Activated naive CD8-positive, alpha-beta T cell treated with anti-CD3 and anti-CD28 coated beads, Interleukin-2, amount 10 ng/mL, durations not matched to agents 7 days and 5 days (primary cell): ENCODE measurements around the gene SEMA5A. TPM values are rescaled to one million over a fixed set of nuclear protein-coding genes. Genes with fewer than 3 reads are reported as not detected.

Source experiments
- ATAC-seq: fragments of 150-1000 bp; cut with Tn5 transposase; one replicate; pipeline ENCODE4 v1.10.0; 2021; ENCODE audit warnings: low read depth, moderate library complexity
- POLR2A ChIA-PET: fragments of 350-600 bp; sonication (Branson Sonifier 250); formaldehyde crosslinking; loops from one replicate; lab custom pipeline; 2021; ENCODE audit warnings: antibody characterized with exemption; lab: Charles Lee
- DNase-seq: peaks from one replicate; pipeline ENCODE4 v3.0.0; 2021
- H3K27ac Mint-ChIP-seq: one replicate; pipeline ENCODE4 v1.8.0; 2022; ENCODE audit warnings: mild to moderate bottlenecking, mixed read lengths
- H3K27me3 Mint-ChIP-seq: one replicate; pipeline ENCODE4 v1.8.0; 2022; ENCODE audit warnings: mild to moderate bottlenecking, moderate library complexity, mixed read lengths
- H3K36me3 Mint-ChIP-seq: one replicate; pipeline ENCODE4 v1.8.0; 2021; ENCODE audit warnings: mild to moderate bottlenecking, mixed read lengths
- H3K4me1 Mint-ChIP-seq: one replicate; pipeline ENCODE4 v1.8.0; 2021; ENCODE audit warnings: mixed read lengths
- H3K4me3 Mint-ChIP-seq: one replicate; pipeline ENCODE4 v1.8.0; 2022; ENCODE audit warnings: mild to moderate bottlenecking, moderate library complexity, mixed read lengths
- H3K9me3 Mint-ChIP-seq: one replicate; pipeline ENCODE4 v1.8.0; 2021; ENCODE audit warnings: mixed read lengths
- total RNA-seq, 2 experiments: library from RNA; stranded (reverse); gene quantifications; one replicate each; pipeline ENCODE4 v1.2.3, GENCODE V29; 2021

SEMA5A gene
- total RNA-seq, 2 experiments from 2014 or later, result 0.03 to 0.14 TPM

DNA sequence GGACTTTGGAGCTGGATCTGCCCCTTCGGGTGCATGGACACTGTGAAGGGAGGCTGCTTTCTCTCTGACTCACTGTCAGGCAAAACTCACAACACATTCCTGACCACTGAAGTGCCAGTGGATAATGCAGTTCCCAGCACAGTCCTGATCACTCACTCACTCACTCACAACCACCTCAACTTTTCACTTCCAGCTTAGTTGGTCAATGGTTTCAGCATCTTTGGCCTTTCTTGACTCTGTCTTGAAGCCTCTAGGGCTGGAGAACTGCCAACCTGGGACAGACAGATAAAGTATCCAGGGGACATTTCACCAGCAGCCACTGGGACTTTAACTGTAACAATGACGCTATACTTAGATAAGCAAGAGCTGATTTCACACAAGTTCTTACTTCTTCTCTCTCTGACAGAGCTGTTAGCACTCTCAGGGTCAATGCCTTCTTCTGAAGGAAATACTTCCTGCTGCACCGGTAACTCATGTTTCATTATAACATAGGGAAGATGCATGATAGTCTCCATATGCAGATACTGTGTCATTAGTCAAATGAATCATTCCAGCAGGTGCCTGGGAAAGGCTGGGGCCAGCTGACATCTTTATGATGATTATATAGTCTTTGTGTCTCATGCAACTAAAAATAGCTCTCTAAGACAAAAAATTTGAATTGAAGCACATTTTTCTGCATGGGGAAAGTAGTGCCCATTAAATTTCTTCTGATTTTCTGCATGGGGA lies 499.0 kb downstream of the SEMA5A start:
- Mint-ChIP-seq H3K4me3 (no peak overlapping the region), H3K27ac (no peak overlapping the region), H3K36me3 (no peaks in the 10 kb centered on the region), H3K9me3 (peaks cover 2% of the 10 kb centered on the region), H3K27me3 (no peaks in the 10 kb centered on the region), H3K4me1 (no peaks in the 10 kb centered on the region)
- ATAC-seq (no peak), DNase-seq (no peak)
- POLR2A ChIA-PET, result no interaction called here

DNA sequence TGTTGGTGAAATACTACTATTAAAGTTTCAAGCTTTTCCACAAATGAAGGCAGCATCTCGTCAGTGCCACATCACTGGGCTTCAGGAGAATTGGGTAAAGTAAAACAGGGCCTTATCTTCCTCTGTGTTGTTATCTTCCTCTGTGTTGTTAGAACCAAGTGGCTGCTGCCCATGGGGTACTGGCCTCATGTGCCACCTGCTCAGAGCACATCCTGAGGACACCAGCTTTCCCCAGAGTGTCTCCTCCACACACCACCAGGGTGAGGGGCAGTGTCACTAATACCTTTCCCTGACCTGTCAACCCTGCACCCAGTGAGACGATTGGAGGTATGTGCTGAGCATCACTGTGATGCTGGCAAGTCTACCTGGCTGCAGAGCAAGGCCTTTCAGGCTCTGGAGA lies 499.9 kb downstream of the SEMA5A start:
- Mint-ChIP-seq H3K4me3 (no peak overlapping the region), H3K27ac (no peak overlapping the region), H3K9me3 (peaks cover 2% of the 10 kb centered on the region), H3K36me3 (no peaks in the 10 kb centered on the region), H3K4me1 (no peaks in the 10 kb centered on the region), H3K27me3 (no peaks in the 10 kb centered on the region)
- DNase-seq (no peak), ATAC-seq (no peak)
- POLR2A ChIA-PET, result no interaction called here

DNA sequence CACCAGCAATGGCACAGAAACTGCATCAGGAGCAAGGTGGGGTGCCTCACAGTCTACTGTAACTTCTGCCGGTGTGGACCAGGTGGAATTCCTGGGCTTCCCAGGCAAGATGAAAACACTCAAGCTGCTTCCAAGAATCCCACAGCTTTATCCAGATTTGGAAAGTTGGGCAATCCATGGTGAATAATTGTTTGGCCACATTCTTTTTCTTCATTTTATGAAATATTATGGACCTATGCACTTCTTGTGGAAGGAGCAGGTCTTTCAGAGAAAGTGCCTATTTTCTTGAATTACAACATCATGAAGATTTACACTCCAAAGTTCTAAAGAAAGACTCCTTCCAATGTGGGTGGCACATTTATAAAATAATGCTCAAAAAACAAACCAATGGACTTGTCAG lies 503.6 kb downstream of the SEMA5A start:
- no peaks in the 10 kb centered on the region for H3K27me3 Mint-ChIP-seq
- peaks cover 1% of the 10 kb centered on the region for H3K9me3 Mint-ChIP-seq
- H3K4me3 Mint-ChIP-seq, result no peak overlapping the region
- POLR2A ChIA-PET, result no interaction called here
- no peaks in the 10 kb centered on the region for H3K36me3 Mint-ChIP-seq
- no peak overlapping the region for H3K27ac Mint-ChIP-seq
- no peaks in the 10 kb centered on the region for H3K4me1 Mint-ChIP-seq
- ATAC-seq (no peak), DNase-seq (no peak)

DNA sequence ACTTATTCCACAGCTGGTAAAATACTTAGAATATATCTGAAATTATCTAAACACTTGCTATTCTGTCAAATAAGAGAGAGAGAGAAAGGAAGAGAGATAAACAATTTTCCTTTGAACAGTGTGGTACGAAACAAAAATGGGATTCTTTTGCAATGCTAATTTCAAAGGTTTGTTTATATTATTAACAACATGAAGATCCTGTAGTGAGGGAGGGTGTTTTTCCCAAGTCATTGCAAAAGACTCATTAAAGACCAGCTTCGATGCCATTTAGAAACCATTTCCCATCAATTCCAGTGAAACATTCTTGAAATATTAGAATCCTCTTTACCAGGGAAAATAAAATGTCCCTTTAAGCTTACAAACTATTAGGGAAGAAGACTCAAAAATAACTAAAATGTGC lies 505.4 kb downstream of the SEMA5A start:
- no peak overlapping the region for H3K4me3 Mint-ChIP-seq
- POLR2A ChIA-PET, result no interaction called here
- DNase-seq (no peak), ATAC-seq (no peak)
- H3K4me1 Mint-ChIP-seq, result no peaks in the 10 kb centered on the region
- H3K27ac Mint-ChIP-seq, result no peak overlapping the region
- no peaks in the 10 kb centered on the region for H3K27me3 Mint-ChIP-seq
- H3K36me3 Mint-ChIP-seq, result no peaks in the 10 kb centered on the region
- peaks cover 1% of the 10 kb centered on the region for H3K9me3 Mint-ChIP-seq

DNA sequence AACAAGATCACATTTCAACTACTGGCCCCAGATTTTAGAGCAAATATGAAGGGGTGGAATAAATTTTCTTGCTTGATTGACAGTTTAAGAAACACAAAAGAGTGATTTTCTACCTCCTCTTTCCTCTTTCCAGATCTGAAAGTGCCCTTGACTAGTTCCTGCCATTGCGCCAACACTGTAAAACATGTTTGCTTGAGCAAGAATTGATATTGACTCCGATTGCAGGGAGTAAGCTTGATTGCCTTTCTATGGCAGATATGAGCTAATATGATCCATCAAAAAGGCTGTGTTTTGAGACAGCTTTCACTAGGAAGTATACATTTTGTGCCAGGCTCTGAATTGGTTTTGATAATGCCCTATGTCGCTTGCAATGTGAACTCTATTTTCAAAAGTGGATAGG lies 508.8 kb downstream of the SEMA5A start:
- H3K36me3 Mint-ChIP-seq, result no peaks in the 10 kb centered on the region
- H3K27me3 Mint-ChIP-seq, result no peaks in the 10 kb centered on the region
- DNase-seq (no peak), ATAC-seq (no peak)
- peaks cover 1% of the 10 kb centered on the region for H3K9me3 Mint-ChIP-seq
- no peaks in the 10 kb centered on the region for H3K4me1 Mint-ChIP-seq
- no peak overlapping the region for H3K4me3 Mint-ChIP-seq
- no peak overlapping the region for H3K27ac Mint-ChIP-seq
- POLR2A ChIA-PET, result no interaction called here

DNA sequence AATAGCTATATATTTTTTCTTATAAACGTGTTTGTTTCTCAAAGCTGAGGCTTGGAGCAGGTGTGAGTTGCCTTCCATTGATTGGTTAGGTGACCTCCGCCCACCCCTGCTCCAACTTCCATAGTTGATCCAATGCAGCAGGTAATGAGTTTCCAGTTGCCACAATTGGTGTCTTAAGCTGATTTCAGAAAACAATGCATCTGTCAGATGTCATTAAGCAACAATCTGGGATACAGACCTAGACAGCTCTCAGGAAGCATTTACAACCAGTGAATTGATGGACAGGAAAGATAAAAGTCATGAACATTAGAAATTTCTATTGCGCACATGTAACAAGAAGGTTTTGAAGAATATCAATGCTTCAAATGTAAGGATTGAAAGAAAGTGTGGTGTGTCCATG lies 510.5 kb downstream of the SEMA5A start:
- Mint-ChIP-seq H3K36me3 (no peaks in the 10 kb centered on the region), H3K4me3 (no peak overlapping the region), H3K27ac (no peak overlapping the region), H3K27me3 (no peaks in the 10 kb centered on the region), H3K9me3 (peaks cover 1% of the 10 kb centered on the region), H3K4me1 (no peaks in the 10 kb centered on the region)
- POLR2A ChIA-PET, result no interaction called here
- no peak for ATAC-seq
- no peak for DNase-seq

DNA sequence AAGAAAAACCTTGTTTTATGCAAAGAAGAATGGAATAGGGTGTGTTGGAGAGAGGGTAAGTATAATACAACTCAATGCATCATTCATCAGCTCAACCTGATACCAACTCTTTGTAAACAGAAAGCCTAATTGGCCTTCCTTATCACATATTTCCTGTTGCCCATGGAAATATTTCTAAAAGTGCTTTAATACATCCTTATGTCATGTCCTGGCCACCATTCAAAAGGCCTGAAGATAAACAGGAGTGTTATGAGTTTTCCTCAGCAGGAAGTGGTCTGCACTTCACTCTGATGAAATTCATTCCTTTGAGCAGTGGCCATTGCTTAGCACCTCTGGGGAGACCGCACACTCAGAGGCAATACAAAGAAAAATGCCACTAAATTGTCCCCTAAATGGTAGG lies 511.2 kb downstream of the SEMA5A start:
- H3K27ac Mint-ChIP-seq, result no peak overlapping the region
- H3K9me3 Mint-ChIP-seq, result peaks cover 1% of the 10 kb centered on the region
- no peaks in the 10 kb centered on the region for H3K27me3 Mint-ChIP-seq
- ATAC-seq (no peak), DNase-seq (no peak)
- no peaks in the 10 kb centered on the region for H3K4me1 Mint-ChIP-seq
- no peak overlapping the region for H3K4me3 Mint-ChIP-seq
- no peaks in the 10 kb centered on the region for H3K36me3 Mint-ChIP-seq
- POLR2A ChIA-PET, result no interaction called here

DNA sequence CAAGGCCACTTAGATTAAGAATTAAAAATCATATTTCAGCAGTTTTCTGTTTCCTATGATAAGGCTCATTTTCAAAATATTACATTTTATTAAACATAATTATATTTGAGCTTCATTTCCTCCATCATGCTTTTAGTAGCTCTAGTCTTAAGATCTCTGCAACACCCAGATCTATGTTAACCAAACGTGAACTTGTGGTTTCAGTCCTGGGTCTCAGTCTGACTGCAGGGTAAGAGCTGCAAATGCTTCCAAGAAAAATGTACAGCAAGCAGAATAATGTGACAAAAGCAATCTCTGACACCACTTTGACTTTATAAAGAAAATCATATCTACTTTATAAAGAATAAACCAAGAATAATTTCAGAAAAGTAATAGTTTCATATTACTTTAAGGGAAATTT lies 512.4 kb downstream of the SEMA5A start:
- DNase-seq, result no peak
- no peak for ATAC-seq
- Mint-ChIP-seq H3K4me3 (no peak overlapping the region), H3K27me3 (no peaks in the 10 kb centered on the region), H3K27ac (no peak overlapping the region), H3K9me3 (no peaks in the 10 kb centered on the region), H3K36me3 (no peaks in the 10 kb centered on the region), H3K4me1 (no peaks in the 10 kb centered on the region)
- POLR2A ChIA-PET, result no interaction called here

DNA sequence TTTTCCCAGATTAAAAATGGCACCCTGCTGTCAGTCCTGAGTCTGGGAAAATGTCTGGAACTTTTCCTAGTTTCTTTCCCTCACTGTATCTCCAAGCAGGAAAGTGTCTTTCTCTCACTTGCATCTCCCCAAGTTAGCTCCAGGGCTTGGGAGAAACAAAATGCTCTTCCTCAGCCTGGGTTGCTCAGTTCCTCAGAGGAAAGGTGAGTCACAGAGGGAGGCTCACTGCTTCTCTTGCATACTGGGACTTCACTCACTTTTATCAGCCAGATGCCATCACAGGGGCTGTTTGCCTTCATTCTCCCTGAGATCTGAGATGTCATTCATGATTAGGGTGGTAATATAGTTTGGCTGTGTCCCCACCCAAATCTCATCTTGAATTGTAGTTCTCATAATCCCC lies 519.9 kb downstream of the SEMA5A start:
- Mint-ChIP-seq H3K4me3 (no peak overlapping the region), H3K27me3 (no peaks in the 10 kb centered on the region), H3K36me3 (no peaks in the 10 kb centered on the region), H3K27ac (no peak overlapping the region), H3K9me3 (peaks cover 9% of the 10 kb centered on the region), H3K4me1 (no peaks in the 10 kb centered on the region)
- ATAC-seq (no peak), DNase-seq (no peak)
- POLR2A ChIA-PET, result no interaction called here

DNA sequence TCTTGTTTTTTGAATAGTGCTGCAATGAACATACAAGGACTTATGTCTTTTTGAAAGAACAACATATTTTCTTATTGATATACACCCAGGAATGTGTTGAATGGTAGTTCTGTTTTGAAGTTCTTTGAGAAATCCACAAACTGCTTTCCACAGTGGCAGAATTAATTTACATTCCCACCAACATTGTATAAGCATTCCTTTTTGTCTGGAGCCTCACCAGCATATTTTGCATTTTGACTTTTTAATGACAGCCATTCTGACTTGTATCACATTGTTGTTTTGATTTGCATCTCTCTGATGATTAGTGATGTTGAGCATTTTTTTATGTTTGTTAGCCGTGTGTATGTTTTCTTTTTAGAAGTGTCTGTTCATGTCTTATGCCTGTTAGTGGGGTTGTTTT lies 524.9 kb downstream of the SEMA5A start:
- POLR2A ChIA-PET, result no interaction called here
- H3K4me1 Mint-ChIP-seq, result no peaks in the 10 kb centered on the region
- H3K27ac Mint-ChIP-seq, result no peak overlapping the region
- no peak overlapping the region for H3K4me3 Mint-ChIP-seq
- DNase-seq (no peak), ATAC-seq (no peak)
- peaks cover 10% of the 10 kb centered on the region for H3K9me3 Mint-ChIP-seq
- H3K36me3 Mint-ChIP-seq, result no peaks in the 10 kb centered on the region
- H3K27me3 Mint-ChIP-seq, result no peaks in the 10 kb centered on the region

DNA sequence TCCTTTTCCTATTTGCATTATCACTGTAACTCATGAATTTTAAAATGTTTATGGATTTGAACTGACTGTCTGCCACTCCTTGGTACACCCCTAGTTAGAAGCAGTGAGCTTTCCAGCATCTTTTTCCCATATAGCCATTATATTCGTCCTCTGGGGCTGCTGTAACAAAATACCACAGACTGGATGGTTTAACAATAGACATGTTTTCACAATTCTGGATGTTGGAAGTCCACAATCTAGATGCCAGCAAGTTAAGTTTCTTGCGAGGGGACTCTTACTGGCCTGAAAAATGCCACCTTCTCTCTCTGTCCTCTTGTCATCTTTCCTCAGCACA lies 530.0 kb downstream of the SEMA5A start:
- Mint-ChIP-seq H3K27ac (no peak overlapping the region), H3K4me3 (no peak overlapping the region), H3K36me3 (no peaks in the 10 kb centered on the region), H3K27me3 (no peaks in the 10 kb centered on the region), H3K4me1 (no peaks in the 10 kb centered on the region), H3K9me3 (peaks cover 5% of the 10 kb centered on the region)
- ATAC-seq, result no peak
- POLR2A ChIA-PET, result no interaction called here
- DNase-seq, result no peak

DNA sequence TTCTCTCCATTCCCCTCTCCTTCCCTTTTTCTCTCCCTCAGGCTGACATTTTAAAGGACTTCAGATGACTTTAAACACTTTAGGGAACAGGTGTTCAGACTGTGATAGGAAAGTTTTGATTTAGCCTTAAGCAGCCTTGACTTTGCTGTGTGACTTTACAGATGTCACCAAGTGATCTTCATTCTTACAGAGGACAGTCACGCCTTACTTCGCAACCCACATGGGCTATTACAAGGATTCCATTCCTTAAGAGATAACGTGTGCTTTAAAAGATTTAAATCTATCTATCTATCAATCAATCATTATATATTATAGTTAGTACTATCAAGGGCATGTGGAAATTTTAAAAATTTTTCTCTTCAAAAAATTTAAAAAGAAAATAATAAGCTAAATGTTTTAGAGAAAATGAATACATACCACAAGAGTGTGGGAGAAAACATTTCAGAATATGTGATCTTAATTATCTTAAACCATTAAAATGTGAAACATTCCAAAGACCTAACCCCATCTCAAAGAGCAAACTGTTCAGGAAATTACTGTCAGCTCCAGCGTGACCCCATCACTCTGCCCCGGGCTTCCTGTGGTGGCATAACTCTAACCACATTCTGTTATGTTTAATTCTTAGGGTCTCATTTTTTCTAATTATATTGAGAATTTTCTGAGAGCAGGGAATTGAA lies 530.5 kb downstream of the SEMA5A start:
- DNase-seq (no peak), ATAC-seq (no peak)
- Mint-ChIP-seq H3K27me3 (no peaks in the 10 kb centered on the region), H3K4me3 (no peak overlapping the region), H3K9me3 (peaks cover 2% of the 10 kb centered on the region), H3K4me1 (no peaks in the 10 kb centered on the region), H3K36me3 (no peaks in the 10 kb centered on the region), H3K27ac (no peak overlapping the region)
- POLR2A ChIA-PET, result no interaction called here

DNA sequence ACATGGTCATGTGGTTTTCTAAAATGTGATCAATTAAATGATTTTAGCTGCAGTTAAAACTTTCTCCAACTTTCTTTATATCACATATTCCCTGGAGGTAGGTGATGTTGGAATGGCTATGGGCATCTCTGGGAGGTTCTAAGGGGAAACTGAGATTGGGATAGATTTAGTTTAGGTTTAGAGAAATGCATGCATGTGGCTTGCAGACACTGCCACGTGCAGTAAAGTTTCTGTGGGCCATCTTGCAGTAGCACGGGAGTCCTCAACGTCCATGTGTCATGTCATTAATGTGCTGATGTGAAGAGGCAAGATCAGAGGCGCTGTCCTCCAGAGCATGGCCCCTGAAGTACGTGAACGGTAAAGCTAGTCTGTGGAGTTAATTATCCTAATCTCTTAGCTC lies 532.7 kb downstream of the SEMA5A start:
- Mint-ChIP-seq H3K27me3 (no peaks in the 10 kb centered on the region), H3K4me3 (no peak overlapping the region), H3K27ac (no peak overlapping the region), H3K4me1 (no peaks in the 10 kb centered on the region), H3K36me3 (no peaks in the 10 kb centered on the region), H3K9me3 (no peaks in the 10 kb centered on the region)
- no peak for ATAC-seq
- DNase-seq, result no peak
- POLR2A ChIA-PET, result no interaction called here

DNA sequence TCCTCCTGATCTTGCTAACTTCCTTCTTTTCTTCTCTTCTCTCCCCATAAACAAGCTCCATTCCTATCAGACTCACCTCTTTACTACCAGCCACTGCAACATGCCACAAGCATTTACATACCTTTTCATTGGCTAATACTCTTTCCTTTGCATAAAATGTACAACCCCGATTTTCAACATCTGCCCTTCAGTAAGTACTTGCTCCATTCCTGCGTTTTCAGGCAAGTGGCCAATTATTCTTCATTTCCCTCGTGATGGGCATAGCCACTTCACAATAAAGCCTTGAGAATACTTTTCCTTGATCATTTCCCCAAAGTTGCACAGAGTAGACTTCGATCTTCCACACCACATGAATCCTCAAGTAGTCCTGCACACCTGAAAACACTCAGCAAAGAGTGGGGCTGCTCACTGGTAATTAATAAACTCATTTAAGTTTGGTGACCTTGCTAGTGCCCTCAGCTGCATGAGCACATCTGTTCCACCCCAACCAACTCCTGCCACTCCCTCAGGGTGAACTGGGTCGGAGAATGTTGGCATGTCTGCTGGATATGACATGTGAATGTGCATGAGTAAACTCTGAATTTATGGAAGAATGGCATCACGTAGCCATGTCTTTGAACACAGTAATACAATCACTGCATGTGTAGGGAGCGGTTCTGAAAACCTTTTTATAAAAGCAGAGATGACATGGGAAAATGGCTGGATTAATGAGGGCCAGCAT lies 535.8 kb downstream of the SEMA5A start:
- no peak overlapping the region for H3K27ac Mint-ChIP-seq
- DNase-seq, result no peak
- H3K9me3 Mint-ChIP-seq, result peaks cover 5% of the 10 kb centered on the region
- no peaks in the 10 kb centered on the region for H3K4me1 Mint-ChIP-seq
- no peak for ATAC-seq
- H3K36me3 Mint-ChIP-seq, result no peaks in the 10 kb centered on the region
- POLR2A ChIA-PET, result no interaction called here
- H3K4me3 Mint-ChIP-seq, result no peak overlapping the region
- H3K27me3 Mint-ChIP-seq, result no peaks in the 10 kb centered on the region
